ENCODE results near the gene PLCG1. TPM values are rescaled to one million over a fixed set of nuclear protein-coding genes. Genes with fewer than 3 reads are reported as not detected.
"Not testable (repeated sequence)": the region's sequence is repeated elsewhere in the genome, so short reads cannot be mapped to it uniquely, and the experiment has no call there.

PLCG1 gene
- total RNA-seq, 2 donors from 2014 or later, result 185 to 255 TPM

GRCh38 chr20:41125530-41126457, 11.5 kb upstream of the PLCG1 start:
- no peaks in the 10 kb centered on the region for H3K4me1 ChIP-seq (ENCODE audit: control insufficient read depth in 1 of 2, low read depth in 2 of 2)
- peaks cover 37% of the 10 kb centered on the region for H3K36me3 ChIP-seq

DNA sequence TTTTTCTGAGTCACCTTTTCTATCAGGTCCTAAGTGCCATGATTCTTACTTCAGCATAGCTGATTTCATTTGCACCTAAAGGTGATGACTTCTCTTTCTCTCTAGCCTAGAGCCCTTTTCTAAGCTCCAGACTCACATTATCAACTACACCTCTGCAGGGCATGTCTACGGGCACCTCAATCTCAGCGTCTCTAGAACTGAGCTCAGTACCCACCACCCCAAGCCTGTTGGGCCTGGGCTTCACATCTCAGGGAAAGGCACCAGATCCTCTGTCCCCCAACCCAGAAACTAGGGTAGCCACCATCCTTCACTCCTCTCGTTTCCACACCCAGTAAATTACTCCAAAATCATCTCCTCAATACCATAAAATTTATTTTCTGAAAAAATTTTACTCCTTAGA, 10.6 kb upstream of the PLCG1 start:
- H3K4me3 ChIP-seq, result no peak overlapping the region
- TF ChIP-seq CTCF (IDR thresholded peaks at IDR 0.05), result no peak
- no peak overlapping the region for H3K27ac ChIP-seq
- peaks cover 28% of the 10 kb centered on the region for H3K36me3 ChIP-seq
- no peak for ATAC-seq (ENCODE audit: insufficient number of reproducible peaks, low FRiP score, low read depth)
- no peaks in the 10 kb centered on the region for H3K9me3 ChIP-seq
- H3K4me1 ChIP-seq (ENCODE audit: control insufficient read depth in 1 of 2, low read depth in 2 of 2), result no peaks in the 10 kb centered on the region
- no peaks in the 10 kb centered on the region for H3K27me3 ChIP-seq (replicated peaks; ENCODE audit: insufficient read depth)
- no peak for DNase-seq (ENCODE audit: low spot score)

More at GRCh38 chr20:41125530-41126457, 11.5 kb upstream of the PLCG1 start:
- Histone ChIP-seq H3K9me3 (no peaks in the 10 kb centered on the region), H3K4me3 (no peak overlapping the region), H3K27me3 (replicated peaks; ENCODE audit: insufficient read depth) (no peaks in the 10 kb centered on the region), H3K27ac (no peak overlapping the region)
- TF ChIP-seq CTCF (IDR thresholded peaks at IDR 0.05), result no peak
- no peak for DNase-seq (ENCODE audit: low spot score)
- no peak for ATAC-seq (ENCODE audit: insufficient number of reproducible peaks, low FRiP score, low read depth)

GRCh38 chr20:41128317-41128716, 9.0 kb upstream of the PLCG1 start:
- not testable (repeated sequence) for H3K4me3 ChIP-seq; H3K27me3 ChIP-seq (replicated peaks; ENCODE audit: insufficient read depth); H3K9me3 ChIP-seq; ATAC-seq (ENCODE audit: insufficient number of reproducible peaks, low FRiP score, low read depth); DNase-seq (ENCODE audit: low spot score); H3K4me1 ChIP-seq (ENCODE audit: control insufficient read depth in 1 of 2, low read depth in 2 of 2); H3K27ac ChIP-seq
- peaks cover 13% of the 10 kb centered on the region for H3K36me3 ChIP-seq

DNA sequence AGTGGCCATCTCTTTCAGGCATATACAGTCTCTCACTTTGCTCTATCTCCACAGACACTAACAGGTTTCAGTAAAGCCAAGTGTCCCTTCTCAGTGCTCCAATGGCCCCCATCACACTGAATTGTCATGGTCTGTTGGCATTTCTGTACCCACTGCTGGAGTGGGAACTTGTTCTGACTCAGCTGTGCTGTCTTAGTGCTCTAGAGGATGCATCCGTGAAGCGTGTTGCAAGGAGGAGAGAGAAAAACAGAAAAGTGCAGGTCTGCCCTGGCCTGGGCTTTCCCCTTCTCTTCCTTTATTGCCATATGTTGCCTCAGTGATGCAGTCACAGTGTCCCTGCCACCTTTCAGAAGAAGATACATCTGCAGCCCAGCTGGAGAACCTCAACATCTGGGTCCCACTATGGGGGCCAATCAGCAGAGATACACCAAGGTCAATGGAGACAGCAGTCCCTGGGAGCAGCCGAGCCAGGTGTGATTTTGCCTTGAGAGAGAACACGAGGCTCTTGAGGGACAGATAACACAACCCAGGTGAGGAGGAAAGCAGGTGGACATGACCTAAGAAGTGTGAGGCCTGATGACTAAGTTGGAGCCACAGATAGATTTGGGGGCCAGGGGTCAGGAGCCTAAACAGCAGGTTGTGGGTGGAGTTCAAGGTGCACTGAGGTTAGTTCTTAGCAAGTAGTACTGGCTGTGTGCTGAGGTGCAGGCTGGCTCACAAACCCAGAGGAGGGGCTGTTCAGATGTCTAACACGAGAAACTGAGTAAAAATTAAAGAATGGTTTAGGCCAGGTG, 5.6 kb upstream of the PLCG1 start:
- Histone ChIP-seq H3K36me3 (no peaks in the 10 kb centered on the region), H3K9me3 (no peaks in the 10 kb centered on the region), H3K27me3 (replicated peaks; ENCODE audit: insufficient read depth) (no peaks in the 10 kb centered on the region), H3K4me1 (ENCODE audit: control insufficient read depth in 1 of 2, low read depth in 2 of 2) (peaks cover 0 to 6% of the 10 kb centered on the region in 2 donors), H3K4me3 (no peak overlapping the region), H3K27ac (no peak overlapping the region)
- ATAC-seq (ENCODE audit: insufficient number of reproducible peaks, low FRiP score, low read depth), result no peak
- no peak for TF ChIP-seq CTCF (IDR thresholded peaks at IDR 0.05)
- DNase-seq (ENCODE audit: low spot score), result no peak

GRCh38 chr20:41132388-41132775, 5.0 kb upstream of the PLCG1 start:
- not testable (repeated sequence) for H3K4me3 ChIP-seq; H3K27me3 ChIP-seq (replicated peaks; ENCODE audit: insufficient read depth); H3K4me1 ChIP-seq (ENCODE audit: control insufficient read depth in 1 of 2, low read depth in 2 of 2); H3K9me3 ChIP-seq; H3K27ac ChIP-seq; ATAC-seq (ENCODE audit: insufficient number of reproducible peaks, low FRiP score, low read depth); DNase-seq (ENCODE audit: low spot score); H3K36me3 ChIP-seq

Measured in thoracic aorta (tissue), 2 donors.